GM13976 (cell line): ENCODE results near the gene FKBP14.

ENCODE experiments used
- DNase-seq: peaks from one replicate; pipeline ENCODE4 v3.0.0; 2012; ENCODE audit warnings: low spot score
- CTCF ChIP-seq: IDR thresholded peaks from 2 replicates; pipeline ENCODE4 v1.5.1; 2012; ENCODE audit warnings: borderline replicate concordance, mild to moderate bottlenecking; ENCODE audit not compliant: insufficient read depth; ENCODE audit errors: extremely low read depth, missing control alignments, control extremely low read depth
- in situ Hi-C: fragments of 300-500 bp; cut with MboI; formaldehyde crosslinking; loops from one replicate; pipeline ENCODE4 v1.12.0; 2022; ENCODE audit warnings: low sequenced_read_pairs, mixed read lengths, inconsistent platforms; ENCODE audit not compliant: unreplicated experiment

Gene FKBP14

GRCh38 chr7:30047124-30047523 lies 20.6 kb upstream of the FKBP14 start:
- DNase-seq, result no peak
- no peak for TF ChIP-seq CTCF
- in situ Hi-C loops, result no loop called here

- DNase-seq, result no peak
- TF ChIP-seq CTCF, result no peak
- in situ Hi-C loops, result no loop called here
These were observed 19.7 kb upstream of the FKBP14 start for GRCh38 chr7:30046127-30046770.

- no peak for TF ChIP-seq CTCF
- in situ Hi-C loops, result no loop called here
- DNase-seq, result no peak
These were observed 15.2 kb upstream of the FKBP14 start for GRCh38 chr7:30041526-30042269.

- in situ Hi-C loops, result no loop called here
- no peak for DNase-seq
- TF ChIP-seq CTCF, result no peak
These were observed 14.4 kb upstream of the FKBP14 start for GRCh38 chr7:30040938-30041337.

GRCh38 chr7:30038196-30038980 lies 11.9 kb upstream of the FKBP14 start:
- DNase-seq, result no peak
- no peak for TF ChIP-seq CTCF
- in situ Hi-C loops, result no loop called here

- TF ChIP-seq CTCF, result no peak
- DNase-seq, result no peak
- in situ Hi-C loops, result no loop called here
These were observed 9.7 kb upstream of the FKBP14 start for GRCh38 chr7:30036220-30036619.
